Heart left ventricle (tissue), 16 donors: ENCODE data around the gene FLNA. TPM values are rescaled to one million over a fixed set of nuclear protein-coding genes. Genes with fewer than 3 reads are reported as not detected.

Experiments
- ATAC-seq, 4 donors: fragments of 200-7000 bp; cut with Tn5 transposase; one replicate each; pipeline ENCODE4 v1.9.1; 2020 to 2022; ENCODE audit warnings: moderate library complexity in 4 of 4, mild to moderate bottlenecking in 3 of 4, moderate number of reproducible peaks in 1 of 4
- DNase-seq, 5 donors: peaks; one replicate each; pipeline ENCODE4 v3.0.0-alpha.2; 2020
- H3K27ac ChIP-seq, 12 donors: fragments of 200-600 bp; sonication (generic) in 4 of 12; one replicate each; pipeline versions ENCODE4 v1.5.0 to v1.8.0; 2016 to 2022; ENCODE audit warnings: mild to moderate bottlenecking in 2 of 12
- H3K27me3 ChIP-seq, 9 donors: fragments of 200-600 bp; sonication (generic) in 2 of 9; one replicate each; pipeline versions ENCODE4 v1.5.1 to v1.8.0; 2016 to 2022; ENCODE audit warnings: mild to moderate bottlenecking in 3 of 9
- H3K36me3 ChIP-seq, 9 donors: fragments of 200-600 bp; sonication (generic) in 2 of 9; one replicate each; pipeline versions ENCODE4 v1.5.0 to v1.8.0; 2018 to 2022; ENCODE audit warnings: mild to moderate bottlenecking in 2 of 9
- H3K4me1 ChIP-seq, 12 donors: fragments of 200-600 bp; sonication (generic) in 4 of 12; one replicate each; pipeline versions ENCODE4 v1.5.0 to v1.8.0; 2016 to 2022; ENCODE audit warnings: mild to moderate bottlenecking in 3 of 12
- H3K4me3 ChIP-seq, 12 donors: fragments of 200-600 bp; sonication (generic) in 4 of 12; one replicate each; pipeline versions ENCODE4 v1.5.0 to v1.8.0; 2017 to 2022; ENCODE audit warnings: mild to moderate bottlenecking in 9 of 12, moderate library complexity in 4 of 12
- H3K9me3 ChIP-seq, 12 donors: fragments of 200-600 bp; sonication (generic) in 4 of 12; one replicate each; pipeline versions ENCODE4 v1.5.0 to v1.8.0; 2016 to 2022; ENCODE audit warnings: mild to moderate bottlenecking in 1 of 12
- CTCF ChIP-seq, 12 donors: fragments of 200-600 bp; sonication (generic) in 4 of 12; IDR thresholded peaks; one replicate each; pipeline versions ENCODE4 v1.5.0 to v1.8.0; 2018 to 2022; ENCODE audit warnings: antibody characterized with exemption in 12 of 12, mild to moderate bottlenecking in 5 of 12
- POLR2A ChIP-seq, 2 donors: fragments of 450-650 bp; IDR thresholded peaks; one replicate each; pipeline ENCODE4 v1.6.1; 2017; ENCODE audit warnings: antibody characterized with exemption in 2 of 2, mild to moderate bottlenecking in 2 of 2, moderate library complexity in 2 of 2
- WGBS, 4 donors: extraction: QIAGEN DNeasy Blood & Tissue Kit in 2 of 4; methylation state at CpG; one replicate each; pipeline versions ENCODE4 v1.1.5 to v1.1.7; 2013 to 2018; 5-methylcytosine and 5-hydroxymethylcytosine counted together
- intact Hi-C, 10 donors: fragments of 100-400 bp; cut with DNase I; formaldehyde crosslinking; loops; one replicate each; pipeline versions ENCODE4 v1.11.1 to v1.14.2; 2022
- polyA plus RNA-seq, 2 donors: library from polyadenylated mRNA; stranded (reverse); fragments of 200-250 nt; gene quantifications; one replicate each; pipeline ENCODE4 v1.2.3, GENCODE V29; 2013
- total RNA-seq, 9 donors: library from RNA; depleted of rRNA in 2 of 9; stranded (reverse); fragments of >200 nt in 2 of 9; fragmentation: NEBNext Ultra II Directional in 3 of 9; extraction: Animal tissue kit (Norgen Biotek cat#: 25700) in 3 of 9; gene quantifications; one replicate each; pipeline versions ENCODE4 v1.1.0 to v1.2.4, GENCODE V29; 2016 to 2023
- donor health status: ischemic (EF 13 %, LVEDD 7.1; RV severe dilation, severe dysfunction).
- donor health status: healthy with polysubstance abuse.
- donor health status: DM: no; HTN: yes; CAD: no.
- donor health status: DM: no; HTN: no; CAD: no.
- donor health status: ischemic (EF 25% LVEDD 6.9; RV normal size, moderate dysfunction).
- donor health status: ischemic (EF 25% LVEDD 5.7; RV mildly dilated, moderate dysfunction).
- donor health status: healthy.
- donor health status: DM: yes; HTN: yes; CAD: no.
- donor health status: ischemic (EF 35%, LVEDD 5.7; RV mildly dilated, moderate dysfunction).
- donor health status: nonischemic (EF 11% LVEDD 7.7; RV severe dilation, severe dysfunction).
- donor health status: DM: yes; HTN: yes; CAD: no.
- donor health status: PGD.
- donor health status: ischemic (EF 29% LVEDD 5.4; RV normal size, mild dysfunction).
- donor health status: nonischemic (EF 23%, LVEDD 6.1; RV moderate dilation, normal function).

The FLNA gene
- total and polyA plus RNA-seq, 11 donors = 155 to 465 (median 234) TPM

GRCh38 chrX:154309041-154309775 lies 65.2 kb downstream of the FLNA start:
- Histone ChIP-seq H3K27ac (no peak overlapping the region), H3K9me3 (no peaks in the 10 kb centered on the region), H3K27me3 (peaks cover 0 to 10% (median 0%) of the 10 kb centered on the region in 9 donors), H3K36me3 (no peaks in the 10 kb centered on the region), H3K4me3 (no peak overlapping the region), H3K4me1 (peaks cover 0 to 9% (median 0%) of the 10 kb centered on the region in 12 donors)
- DNase-seq = peak in 1 of 5 donors; percentile 10
- WGBS, 4 donors = 77 to 92% (median 87%) methylated on average over 16 of the region's 16 CpGs
- no peak for ATAC-seq
- no peak for TF ChIP-seq POLR2A (IDR thresholded peaks at IDR 0.05)
- no peak for TF ChIP-seq CTCF (IDR thresholded peaks at IDR 0.05)
- intact Hi-C loops = no loop called here

- intact Hi-C loops = no loop called here
- Histone ChIP-seq H3K36me3 (no peaks in the 10 kb centered on the region), H3K27ac (no peak overlapping the region), H3K4me1 (peaks cover 0 to 5% (median 0%) of the 10 kb centered on the region in 12 donors), H3K27me3 (peaks cover 0 to 10% (median 0%) of the 10 kb centered on the region in 9 donors), H3K4me3 (no peak overlapping the region), H3K9me3 (no peaks in the 10 kb centered on the region)
- DNase-seq (peak; percentile 54 to 66 (median 59)), ATAC-seq (peak in 3 of 4 donors; percentile 43 to 76 (median 50))
- 51 to 63% (median 56%) methylated on average over 9 of the region's 9 CpGs for WGBS, 4 donors
- TF ChIP-seq POLR2A (IDR thresholded peaks at IDR 0.05) (no peak), CTCF (IDR thresholded peaks at IDR 0.05) (peak; percentile 61 to 75 (median 70))
Observed at GRCh38 chrX:154308108-154308946, 66.1 kb downstream of the FLNA start.

GRCh38 chrX:154307202-154307601 lies 67.2 kb downstream of the FLNA start:
- ATAC-seq (no peak), DNase-seq (no peak)
- no peaks in the 10 kb centered on the region for H3K36me3 ChIP-seq
- intact Hi-C loops = no loop called here
- 86 to 93% (median 87%) methylated on average over 6 of the region's 6 CpGs for WGBS, 4 donors
- TF ChIP-seq POLR2A (IDR thresholded peaks at IDR 0.05) (no peak), CTCF (IDR thresholded peaks at IDR 0.05) (no peak)
- no peak overlapping the region for H3K4me3 ChIP-seq
- H3K27me3 ChIP-seq = peaks cover 0 to 10% (median 0%) of the 10 kb centered on the region in 9 donors
- H3K9me3 ChIP-seq = no peaks in the 10 kb centered on the region
- peaks cover 0 to 5% (median 0%) of the 10 kb centered on the region in 12 donors for H3K4me1 ChIP-seq
- H3K27ac ChIP-seq = no peak overlapping the region
